ENCODE results near the gene PTPRN2. TPM values are rescaled to one million over a fixed set of nuclear protein-coding genes. Genes with fewer than 3 reads are reported as not detected.

PTPRN2 gene
- total and polyA plus RNA-seq, 2 of the 13 experiments (the other 11 are each of a cell fraction or from before 2014, with no cell fraction given) = 2.5 to 24.2 TPM

DNA sequence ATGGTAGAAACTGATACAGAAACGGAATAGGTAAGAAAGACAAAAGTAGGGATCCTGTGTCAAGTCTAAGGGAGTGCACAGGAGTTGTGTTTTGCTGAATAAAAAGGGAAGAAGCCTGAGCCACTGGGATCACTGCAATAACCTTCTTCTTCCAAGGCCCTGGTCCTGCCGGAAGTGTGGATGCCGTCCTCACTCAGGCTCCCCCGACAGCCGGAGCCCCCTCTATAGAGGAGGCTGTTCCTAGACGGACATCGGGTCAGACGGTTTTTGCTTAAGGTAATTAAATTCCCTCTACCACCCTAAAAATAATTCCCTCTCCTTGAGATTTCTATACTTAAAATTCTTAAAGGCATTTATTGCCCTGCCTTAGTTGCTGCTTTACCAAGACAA is 566.9 kb downstream of the PTPRN2 start (continued):
- TF ChIP-seq MEIS1 (CRISPR knock-in tag; IDR thresholded peaks at IDR 0.05; ENCODE audit: borderline replicate concordance) (no peak), TP53 (CRISPR knock-in tag; conservative IDR thresholded peaks at IDR 0.05) (no peak), ZNF563 (CRISPR knock-in tag; IDR thresholded peaks at IDR 0.05) (no peak), FOXC1 (CRISPR knock-in tag; IDR thresholded peaks at IDR 0.05; ENCODE audit: borderline replicate concordance) (no peak), ARNT (IDR thresholded peaks at IDR 0.05) (no peak), ELF4 (CRISPR knock-in tag; IDR thresholded peaks at IDR 0.05; ENCODE audit: borderline replicate concordance) (no peak), TSC22D2 (CRISPR knock-in tag; IDR thresholded peaks at IDR 0.05; ENCODE audit: borderline replicate concordance) (no peak)
- TF ChIP-seq, protein P1, sequence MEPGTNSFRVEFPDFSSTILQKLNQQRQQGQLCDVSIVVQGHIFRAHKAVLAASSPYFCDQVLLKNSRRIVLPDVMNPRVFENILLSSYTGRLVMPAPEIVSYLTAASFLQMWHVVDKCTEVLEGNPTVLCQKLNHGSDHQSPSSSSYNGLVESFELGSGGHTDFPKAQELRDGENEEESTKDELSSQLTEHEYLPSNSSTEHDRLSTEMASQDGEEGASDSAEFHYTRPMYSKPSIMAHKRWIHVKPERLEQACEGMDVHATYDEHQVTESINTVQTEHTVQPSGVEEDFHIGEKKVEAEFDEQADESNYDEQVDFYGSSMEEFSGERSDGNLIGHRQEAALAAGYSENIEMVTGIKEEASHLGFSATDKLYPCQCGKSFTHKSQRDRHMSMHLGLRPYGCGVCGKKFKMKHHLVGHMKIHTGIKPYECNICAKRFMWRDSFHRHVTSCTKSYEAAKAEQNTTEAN (CRISPR knock-in tag; conservative IDR thresholded peaks at IDR 0.05) = no peak

DNA sequence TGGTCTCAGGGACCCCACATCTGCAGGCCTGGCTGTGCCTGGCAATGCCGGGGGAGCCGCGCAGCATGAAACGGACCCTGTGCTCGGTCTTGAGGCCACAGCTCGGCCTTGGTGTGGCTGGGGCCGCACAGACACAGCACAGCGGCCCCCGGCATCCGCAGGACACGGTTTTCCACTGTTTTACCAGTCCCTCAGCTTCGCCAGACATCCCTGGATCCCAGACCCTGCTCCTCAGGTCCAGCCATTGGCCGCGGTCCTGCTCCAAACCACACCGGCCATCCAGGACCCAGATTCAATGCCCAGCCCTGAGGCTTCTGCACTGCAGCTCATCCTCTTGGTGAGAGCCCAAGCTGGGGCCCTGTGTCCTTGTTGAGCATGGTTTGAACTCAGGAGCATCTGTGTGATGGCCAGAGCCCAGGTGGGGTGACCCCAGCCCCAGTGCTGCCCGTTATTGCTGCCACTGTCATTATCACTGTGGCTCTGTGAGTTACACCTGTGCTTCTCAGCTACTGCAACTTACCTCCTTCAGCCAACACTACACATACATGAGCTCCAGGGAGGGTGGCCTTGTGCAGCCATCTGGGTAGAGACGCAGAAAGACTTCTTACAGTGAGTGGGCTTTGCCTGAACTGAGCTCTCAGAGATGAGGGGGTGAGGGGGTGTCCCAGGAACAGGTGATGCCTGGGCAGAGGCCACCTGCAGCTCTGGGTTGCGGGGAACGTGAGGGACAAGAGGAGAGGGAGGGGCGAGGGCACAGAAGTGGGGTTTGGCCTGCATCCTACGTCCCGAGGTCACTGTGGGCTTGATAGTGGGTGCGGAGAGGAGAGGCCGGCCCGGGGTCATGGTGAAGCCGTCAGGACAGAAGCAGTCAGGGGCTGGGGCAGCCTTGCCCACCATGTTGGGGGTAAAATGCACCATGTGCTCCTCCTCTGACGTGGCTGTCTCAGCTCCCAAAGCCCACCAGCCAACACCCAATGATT is 567.6 kb downstream of the PTPRN2 start:
- DNase-seq (ENCODE audit: low spot score) = no peak

More for the DNA sequence above, 567.6 kb downstream of the PTPRN2 start:
- H3K27me3 ChIP-seq (ENCODE audit: control insufficient read depth in 1 of 2, insufficient read depth in 2 of 2, low read length in 2 of 2) = no peaks in the 10 kb centered on the region
- H3K4me1 ChIP-seq (ENCODE audit: insufficient read depth, low read length) = peaks cover 26% of the 10 kb centered on the region
- CTCF ChIA-PET (ENCODE audit: low intra/inter-chr PET ratio, low total read pairs) = no interaction called here
- TF ChIP-seq, protein P2, sequence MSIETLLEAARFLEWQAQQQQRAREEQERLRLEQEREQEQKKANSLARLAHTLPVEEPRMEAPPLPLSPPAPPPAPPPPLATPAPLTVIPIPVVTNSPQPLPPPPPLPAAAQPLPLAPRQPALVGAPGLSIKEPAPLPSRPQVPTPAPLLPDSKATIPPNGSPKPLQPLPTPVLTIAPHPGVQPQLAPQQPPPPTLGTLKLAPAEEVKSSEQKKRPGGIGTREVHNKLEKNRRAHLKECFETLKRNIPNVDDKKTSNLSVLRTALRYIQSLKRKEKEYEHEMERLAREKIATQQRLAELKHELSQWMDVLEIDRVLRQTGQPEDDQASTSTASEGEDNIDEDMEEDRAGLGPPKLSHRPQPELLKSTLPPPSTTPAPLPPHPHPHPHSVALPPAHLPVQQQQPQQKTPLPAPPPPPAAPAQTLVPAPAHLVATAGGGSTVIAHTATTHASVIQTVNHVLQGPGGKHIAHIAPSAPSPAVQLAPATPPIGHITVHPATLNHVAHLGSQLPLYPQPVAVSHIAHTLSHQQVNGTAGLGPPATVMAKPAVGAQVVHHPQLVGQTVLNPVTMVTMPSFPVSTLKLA (IDR thresholded peaks at IDR 0.05) = peak; percentile 60
- no peak for TF ChIP-seq NFKB2 (CRISPR knock-in tag; IDR thresholded peaks at IDR 0.05; ENCODE audit: borderline replicate concordance)
- no peak overlapping the region for H2AFZ ChIP-seq (ENCODE audit: low read length)
- H3K9me3 ChIP-seq (ENCODE audit: low read length) = no peaks in the 10 kb centered on the region
- H3K4me3 ChIP-seq (replicated peaks in 1 of 3; ENCODE audit: insufficient read depth in 1 of 3, low read depth in 2 of 3, low read length in 3 of 3) = no peak overlapping the region
- no peak overlapping the region for H3K27ac ChIP-seq (ENCODE audit: extremely low read length, insufficient read depth, low read length)
- no peaks in the 10 kb centered on the region; the same call in 1 of the 2 replicates for H4K20me1 ChIP-seq (ENCODE audit: insufficient read depth, low read length)
- ATAC-seq (no peak), FAIRE-seq (no peak)
- H3K9ac ChIP-seq (ENCODE audit: insufficient read depth, low read depth, low read length) = no peak overlapping the region
- H3K36me3 ChIP-seq (replicated peaks in 1 of 2; ENCODE audit: control insufficient read depth in 1 of 2, insufficient read depth in 2 of 2, low read length in 2 of 2) = no peaks in the 10 kb centered on the region
- no peak overlapping the region for H3K4me2 ChIP-seq (ENCODE audit: low read depth, low read length)
- WGBS (ENCODE audit: low lambda C conversion rate) = 86% methylated on average over 20 of the region's 27 CpGs
- H3K79me2 ChIP-seq (ENCODE audit: insufficient read depth, low read length) = no peaks in the 10 kb centered on the region
- intact Hi-C loops (cut with micrococcal nuclease; ENCODE audit: unreplicated experiment) = no loop called here
- in situ Hi-C loops (cut with HindIII; ENCODE audit: extremely low pct_ligation_motif_present, low pct_unique_long_range_greater_than_20kb) = no loop called here
- POLR2A ChIA-PET = no interaction called here
- no TSS peak for BruUV-seq (replicated peaks)
